MCF 10A (cell line): ENCODE results near the gene PRSS16. TPM values are rescaled to one million over a fixed set of nuclear protein-coding genes. Genes with fewer than 3 reads are reported as not detected.

Experiments
- BruUV-seq: library from RNA; stranded (reverse); fragments of 400-500 nt; replicated peaks from 2 replicates; lab custom pipeline; 2021; lab: Mats Ljungman, UMichigan
- CTCF ChIA-PET: fragments of 300-600 bp; sonication (Branson Sonifier 250); formaldehyde crosslinking; extraction: SDS; loops from one replicate; lab custom pipeline; 2021; ENCODE audit warnings: antibody characterized with exemption, inconsistent platforms; lab: Yijun Ruan, JAX
- POLR2A ChIA-PET: fragments of 300-600, 350-650 bp; sonication (Branson Sonifier 250); formaldehyde crosslinking; extraction: SDS; loops from one replicate; lab custom pipeline; 2020; ENCODE audit warnings: antibody characterized with exemption, inconsistent platforms; lab: Yijun Ruan, JAX
- DNase-seq: peaks from one replicate; pipeline ENCODE4 v3.0.0-alpha.2; 2018; ENCODE audit not compliant: unreplicated experiment
- H3K27ac Mint-ChIP-seq: one replicate; pipeline ENCODE4 v1.8.0; 2022; ENCODE audit warnings: mild to moderate bottlenecking, low read depth, mixed read lengths; ENCODE audit not compliant: unreplicated experiment
- H3K27me3 Mint-ChIP-seq: one replicate; pipeline ENCODE4 v1.8.0; 2022; ENCODE audit warnings: mixed read lengths; ENCODE audit not compliant: insufficient read depth, unreplicated experiment
- H3K36me3 Mint-ChIP-seq: one replicate; pipeline ENCODE4 v1.8.0; 2022; ENCODE audit warnings: mild to moderate bottlenecking, moderate library complexity, mixed read lengths; ENCODE audit not compliant: insufficient read depth, unreplicated experiment
- H3K4me1 Mint-ChIP-seq: one replicate; pipeline ENCODE4 v1.8.0; 2022; ENCODE audit warnings: mixed read lengths; ENCODE audit not compliant: insufficient read depth, unreplicated experiment
- H3K4me3 Mint-ChIP-seq: one replicate; pipeline ENCODE4 v1.8.0; 2022; ENCODE audit warnings: mild to moderate bottlenecking, moderate library complexity, mixed read lengths; ENCODE audit not compliant: unreplicated experiment
- H3K9me3 Mint-ChIP-seq: one replicate; pipeline ENCODE4 v1.8.0; 2022; ENCODE audit warnings: mixed read lengths; ENCODE audit not compliant: unreplicated experiment
- CTCF ChIP-seq: fragments of 200-600 bp; IDR thresholded peaks from one replicate; pipeline ENCODE4 v1.8.0; 2022; ENCODE audit warnings: antibody characterized with exemption, mild to moderate bottlenecking; ENCODE audit not compliant: unreplicated experiment
- intact Hi-C: fragments of 100-400 bp; cut with micrococcal nuclease; formaldehyde crosslinking; loops from 2 replicates; pipeline ENCODE4 v1.14.1; 2022
- total RNA-seq: library from RNA; stranded (reverse); gene quantifications from 2 replicates; pipeline ENCODE4 v1.2.3, GENCODE V29; 2022

PRSS16 gene
- total RNA-seq, 1 experiment from 2014 or later = 22.8 TPM

GRCh38 chr6:27295301-27296079 is 48.0 kb downstream of the PRSS16 start:
- intact Hi-C loops = loop anchor here (2.0 to 5.0 kb wide), 8 partner anchors 45 to 457 kb away; partner anchors contain the start of gene ZNF184
- Mint-ChIP-seq H3K36me3 (peaks cover 20% of the 10 kb centered on the region), H3K27ac (peak overlapping the region; percentile 29), H3K9me3 (no peaks in the 10 kb centered on the region), H3K4me3 (peak overlapping the region; percentile 83), H3K27me3 (no peaks in the 10 kb centered on the region), H3K4me1 (peaks cover 32% of the 10 kb centered on the region)
- TF ChIP-seq CTCF = no peak
- ChIA-PET CTCF (interaction anchor here (0.5 to 1.9 kb wide), 10 partner anchors 9 to 756 kb away, joined by 3 to 7 read pairs (median 4); no protein-coding TSS in a partner anchor), POLR2A (interaction anchor here (0.5 to 3.6 kb wide), 41 partner anchors 8 to 1278 kb away, joined by 3 to 29 read pairs (median 3); partner anchors contain the start of genes ZNF184 and ZNF391)
- BruUV-seq = no TSS peak
- peak; percentile 87 for DNase-seq

DNA sequence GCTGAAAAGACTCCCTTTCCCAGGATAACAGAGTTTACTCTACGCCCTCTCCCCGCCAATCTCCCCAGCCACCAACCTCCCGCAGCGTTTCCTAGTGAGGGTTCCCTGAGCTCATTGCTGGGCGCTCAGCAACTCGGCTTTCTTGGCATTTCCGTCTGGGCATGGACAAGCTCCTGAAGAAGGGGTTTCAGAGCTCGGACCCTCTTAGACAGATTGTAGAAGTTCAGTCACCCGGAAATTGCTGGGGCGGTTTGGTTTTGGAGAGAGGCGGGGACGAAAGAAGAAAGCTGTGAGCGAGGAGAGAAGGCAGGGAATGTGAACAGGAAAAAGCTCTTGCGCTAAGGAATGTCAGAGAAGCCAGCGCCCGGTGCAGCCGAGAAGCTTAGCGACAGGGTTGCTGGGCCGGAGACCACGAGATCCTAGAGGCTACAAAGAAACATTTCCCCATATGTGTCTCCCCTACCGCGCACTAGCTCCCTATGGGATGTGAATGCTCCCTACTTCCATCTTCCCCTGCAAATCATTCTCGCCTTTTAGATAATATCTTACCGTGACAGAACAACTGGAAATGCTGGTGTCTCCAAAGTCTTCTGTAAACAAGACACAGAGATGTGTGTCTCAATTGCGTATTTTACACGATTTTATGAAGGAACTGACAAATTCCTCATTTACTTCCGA is 48.7 kb downstream of the PRSS16 start:
- Mint-ChIP-seq H3K27me3 (no peaks in the 10 kb centered on the region), H3K4me3 (peak overlapping the region; percentile 83), H3K4me1 (peaks cover 28% of the 10 kb centered on the region), H3K9me3 (no peaks in the 10 kb centered on the region), H3K27ac (no peak overlapping the region), H3K36me3 (peaks cover 15% of the 10 kb centered on the region)
- peak; percentile 70 for DNase-seq
- ChIA-PET CTCF (interaction anchor here (0.5 to 1.9 kb wide), 8 partner anchors 15 to 477 kb away, joined by 3 to 7 read pairs (median 4); no protein-coding TSS in a partner anchor), POLR2A (interaction anchor here (0.5 to 3.6 kb wide), 33 partner anchors 8 to 1279 kb away, joined by 3 to 29 read pairs (median 4); partner anchors contain the start of genes ZNF184 and ZNF391)
- intact Hi-C loops = loop anchor here (2.0 to 5.0 kb wide), 6 partner anchors 45 to 456 kb away; partner anchors contain the start of gene ZNF184
- BruUV-seq = no TSS peak
- no peak for TF ChIP-seq CTCF

DNA sequence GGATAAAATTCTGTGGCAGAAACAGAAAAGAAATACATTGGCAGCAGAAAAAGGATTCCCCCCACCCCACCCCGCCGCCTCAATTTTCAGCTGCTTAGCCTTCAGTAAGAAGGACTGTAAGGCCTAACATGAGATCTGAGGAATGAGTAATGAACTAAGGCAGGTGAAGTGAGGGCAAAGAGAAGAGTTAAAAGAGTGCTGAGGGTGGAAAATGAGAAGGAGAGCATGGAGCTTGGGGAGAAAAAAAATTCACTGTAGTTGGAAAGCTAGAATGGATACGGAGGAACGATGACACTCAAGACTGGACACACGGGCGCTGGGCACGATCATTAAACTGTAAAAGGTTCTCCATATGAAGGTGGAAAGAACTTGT is 50.0 kb downstream of the PRSS16 start:
- H3K9me3 Mint-ChIP-seq = no peaks in the 10 kb centered on the region
- H3K36me3 Mint-ChIP-seq = peaks cover 15% of the 10 kb centered on the region
- no peak overlapping the region for H3K27ac Mint-ChIP-seq
- TF ChIP-seq CTCF = no peak
- DNase-seq = no peak
- H3K27me3 Mint-ChIP-seq = no peaks in the 10 kb centered on the region
- peak overlapping the region; percentile 83 for H3K4me3 Mint-ChIP-seq
- peaks cover 28% of the 10 kb centered on the region for H3K4me1 Mint-ChIP-seq
- ChIA-PET CTCF (interaction anchor here (0.6 kb wide), 2 partner anchors 38 to 199 kb away, joined by 3 read pairs; no protein-coding TSS in a partner anchor), POLR2A (interaction anchor here (1.4 to 1.7 kb wide), 2 partner anchors 9 to 109 kb away, joined by 3 to 4 read pairs; no protein-coding TSS in a partner anchor)
- BruUV-seq = no TSS peak
- intact Hi-C loops = loop anchor here (2.0 to 5.0 kb wide), 6 partner anchors 47 to 455 kb away; partner anchors contain the start of gene ZNF184
